ENCODE results near the gene PHLDA1. TPM values are rescaled to one million over a fixed set of nuclear protein-coding genes. Genes with fewer than 3 reads are reported as not detected.

The PHLDA1 gene
- total and polyA plus RNA-seq, 2 experiments from 2014 or later = 11.7 to 21.6 TPM

- Histone ChIP-seq H3K27ac (ENCODE audit: low read depth) (no peak overlapping the region), H3K4me1 (ENCODE audit: insufficient read depth) (peaks cover 54% of the 10 kb centered on the region), H3K4me2 (no peak overlapping the region), H2AFZ (no peak overlapping the region), H3K4me3 (no peak overlapping the region), H4K20me1 (replicated peaks; ENCODE audit: insufficient read depth) (peaks cover 71% of the 10 kb centered on the region), H3K79me2 (replicated peaks; ENCODE audit: insufficient read depth) (peaks cover 100% of the 10 kb centered on the region), H3F3A (replicated peaks; ENCODE audit: low read depth) (no peaks in the 10 kb centered on the region), H3K27me3 (ENCODE audit: insufficient read depth) (no peaks in the 10 kb centered on the region), H3K36me3 (ENCODE audit: insufficient read depth) (peaks cover 21% of the 10 kb centered on the region; the same call in 1 of the 2 replicates), H3K9me2 (ENCODE audit: insufficient read depth) (no peaks in the 10 kb centered on the region)
- DNase-seq (ENCODE audit: low spot score) (peak; percentile 27), ATAC-seq (peak; percentile 84)
- Mint-ChIP-seq H3K27ac (no peak overlapping the region), H3K4me3 (no peak overlapping the region), H3K36me3 (ENCODE audit: low read depth) (peaks cover 84% of the 10 kb centered on the region), H3K27me3 (ENCODE audit: insufficient read depth, low read depth, poor library complexity) (peaks cover 4% of the 10 kb centered on the region), H3K4me1 (peaks cover 58% of the 10 kb centered on the region), H3K9me3 (no peaks in the 10 kb centered on the region)
- TF ChIP-seq CREB1 (CRISPR knock-in tag; IDR thresholded peaks at IDR 0.05; ENCODE audit: low read depth) = no peak
- TF ChIP-seq POLR2AphosphoS5 (IDR thresholded peaks at IDR 0.05; ENCODE audit: low read depth) = no peak
- TF ChIP-seq STAT1 (IDR thresholded peaks at IDR 0.05; ENCODE audit: unreplicated experiment) = no peak
- TF ChIP-seq ETS1 (IDR thresholded peaks at IDR 0.05) = no peak
- no peak for TF ChIP-seq JUNB (IDR thresholded peaks at IDR 0.05; ENCODE audit: unreplicated experiment)
- TF ChIP-seq ZNF331 (CRISPR knock-in tag; IDR thresholded peaks at IDR 0.05; ENCODE audit: low read depth) = no peak
- TF ChIP-seq CTCF (conservative IDR thresholded peaks at IDR 0.05; ENCODE audit: low read depth in 2 of 2) = no peak
- TF ChIP-seq, protein P1, sequence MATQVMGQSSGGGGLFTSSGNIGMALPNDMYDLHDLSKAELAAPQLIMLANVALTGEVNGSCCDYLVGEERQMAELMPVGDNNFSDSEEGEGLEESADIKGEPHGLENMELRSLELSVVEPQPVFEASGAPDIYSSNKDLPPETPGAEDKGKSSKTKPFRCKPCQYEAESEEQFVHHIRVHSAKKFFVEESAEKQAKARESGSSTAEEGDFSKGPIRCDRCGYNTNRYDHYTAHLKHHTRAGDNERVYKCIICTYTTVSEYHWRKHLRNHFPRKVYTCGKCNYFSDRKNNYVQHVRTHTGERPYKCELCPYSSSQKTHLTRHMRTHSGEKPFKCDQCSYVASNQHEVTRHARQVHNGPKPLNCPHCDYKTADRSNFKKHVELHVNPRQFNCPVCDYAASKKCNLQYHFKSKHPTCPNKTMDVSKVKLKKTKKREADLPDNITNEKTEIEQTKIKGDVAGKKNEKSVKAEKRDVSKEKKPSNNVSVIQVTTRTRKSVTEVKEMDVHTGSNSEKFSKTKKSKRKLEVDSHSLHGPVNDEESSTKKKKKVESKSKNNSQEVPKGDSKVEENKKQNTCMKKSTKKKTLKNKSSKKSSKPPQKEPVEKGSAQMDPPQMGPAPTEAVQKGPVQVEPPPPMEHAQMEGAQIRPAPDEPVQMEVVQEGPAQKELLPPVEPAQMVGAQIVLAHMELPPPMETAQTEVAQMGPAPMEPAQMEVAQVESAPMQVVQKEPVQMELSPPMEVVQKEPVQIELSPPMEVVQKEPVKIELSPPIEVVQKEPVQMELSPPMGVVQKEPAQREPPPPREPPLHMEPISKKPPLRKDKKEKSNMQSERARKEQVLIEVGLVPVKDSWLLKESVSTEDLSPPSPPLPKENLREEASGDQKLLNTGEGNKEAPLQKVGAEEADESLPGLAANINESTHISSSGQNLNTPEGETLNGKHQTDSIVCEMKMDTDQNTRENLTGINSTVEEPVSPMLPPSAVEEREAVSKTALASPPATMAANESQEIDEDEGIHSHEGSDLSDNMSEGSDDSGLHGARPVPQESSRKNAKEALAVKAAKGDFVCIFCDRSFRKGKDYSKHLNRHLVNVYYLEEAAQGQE (IDR thresholded peaks at IDR 0.05; ENCODE audit: unreplicated experiment) = no peak
- TF ChIP-seq ZNF462 (CRISPR knock-in tag; IDR thresholded peaks at IDR 0.05) = no peak
- TF ChIP-seq EZH2 (IDR thresholded peaks at IDR 0.05; ENCODE audit: low read depth, unreplicated experiment) = no peak
- TF ChIP-seq EZH2phosphoT487 (IDR thresholded peaks at IDR 0.05; ENCODE audit: unreplicated experiment) = no peak
- TF ChIP-seq ZNF114 (CRISPR knock-in tag; IDR thresholded peaks at IDR 0.05) = no peak
- TF ChIP-seq NANOG (IDR thresholded peaks at IDR 0.05; ENCODE audit: borderline replicate concordance) = no peak
Measured at GRCh38 chr12:76069339-76069738, 37.8 kb upstream of the PHLDA1 start.
